Cortex of kidney (tissue), 1 donor: ENCODE measurements around the gene CERS1.

ENCODE experiments used
- DNase-seq: peaks from one replicate; lab custom pipeline; 2025; lab: John Stamatoyannopoulos, UW

Gene CERS1

DNA sequence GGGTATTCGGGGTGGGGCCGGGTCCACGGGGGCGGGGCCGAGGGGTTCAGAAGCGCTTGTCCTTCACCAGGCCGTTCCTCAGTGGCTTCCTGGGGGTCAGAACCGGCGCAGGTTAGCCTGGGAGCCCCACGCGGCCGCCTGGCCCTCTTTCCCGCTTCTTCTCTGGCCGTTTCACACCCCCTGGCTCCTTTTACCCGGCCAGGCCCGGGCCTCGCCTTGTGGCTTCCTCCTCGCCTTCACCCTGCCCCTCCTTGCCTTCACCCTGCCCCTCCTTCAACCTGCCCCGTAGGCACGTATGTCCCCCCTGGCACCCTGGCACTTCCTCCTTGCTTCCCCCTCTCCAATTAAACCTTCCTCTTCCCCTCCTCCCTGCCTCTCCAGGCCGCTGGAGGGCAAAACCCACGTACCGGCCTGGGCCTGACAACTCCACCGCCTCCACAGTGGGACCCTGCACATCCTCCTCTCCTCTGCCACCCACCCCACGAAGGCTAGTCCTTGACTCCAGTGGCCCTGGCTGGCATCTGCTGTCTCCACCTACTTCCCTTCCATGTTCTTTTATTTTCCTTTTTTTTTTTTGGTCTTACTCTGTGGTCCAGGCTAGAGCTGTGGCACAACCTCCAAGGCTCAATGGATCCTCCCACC, 25.3 kb downstream of the CERS1 start:
- DNase-seq = no peak

DNA sequence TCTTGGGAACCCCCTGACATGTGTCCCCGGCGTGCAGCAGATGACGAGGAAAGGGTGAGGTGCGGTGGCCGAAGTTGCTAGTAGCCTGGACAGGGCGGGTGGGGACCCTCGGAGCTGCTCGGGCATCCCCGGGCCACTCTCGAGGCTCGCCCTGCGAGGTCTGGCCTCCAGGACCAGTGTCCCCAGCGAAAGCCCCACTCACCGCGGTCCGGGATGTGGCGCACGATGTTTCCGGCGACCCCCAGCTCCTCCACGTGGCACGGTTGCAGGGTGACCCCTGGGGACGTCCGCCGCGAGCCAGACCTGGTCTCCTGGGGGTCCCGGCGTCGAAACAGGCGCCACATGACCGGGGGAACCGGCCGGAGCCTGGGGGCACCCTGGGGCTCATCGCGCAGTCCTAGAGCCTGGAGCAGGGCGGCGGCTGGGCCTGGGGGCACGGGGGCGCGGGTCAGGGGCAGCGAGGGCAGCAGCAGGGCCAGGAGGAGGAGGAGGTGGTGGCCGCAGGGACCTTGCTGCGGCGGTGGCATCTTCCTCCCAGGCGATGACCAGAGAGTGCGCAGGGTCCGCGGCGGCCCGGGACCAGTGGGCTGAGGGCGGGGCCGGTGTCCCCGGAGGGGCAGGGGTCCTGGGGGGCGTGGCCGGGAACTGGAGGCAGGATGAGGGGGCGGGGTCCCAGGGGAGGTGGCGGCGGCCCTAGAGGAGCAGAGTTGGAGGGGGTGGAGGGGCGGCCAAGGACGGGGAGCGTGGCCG, 26.0 kb downstream of the CERS1 start:
- no peak for DNase-seq

GRCh38 chr19:18869023-18869618, 26.8 kb downstream of the CERS1 start:
- DNase-seq = no peak

DNA sequence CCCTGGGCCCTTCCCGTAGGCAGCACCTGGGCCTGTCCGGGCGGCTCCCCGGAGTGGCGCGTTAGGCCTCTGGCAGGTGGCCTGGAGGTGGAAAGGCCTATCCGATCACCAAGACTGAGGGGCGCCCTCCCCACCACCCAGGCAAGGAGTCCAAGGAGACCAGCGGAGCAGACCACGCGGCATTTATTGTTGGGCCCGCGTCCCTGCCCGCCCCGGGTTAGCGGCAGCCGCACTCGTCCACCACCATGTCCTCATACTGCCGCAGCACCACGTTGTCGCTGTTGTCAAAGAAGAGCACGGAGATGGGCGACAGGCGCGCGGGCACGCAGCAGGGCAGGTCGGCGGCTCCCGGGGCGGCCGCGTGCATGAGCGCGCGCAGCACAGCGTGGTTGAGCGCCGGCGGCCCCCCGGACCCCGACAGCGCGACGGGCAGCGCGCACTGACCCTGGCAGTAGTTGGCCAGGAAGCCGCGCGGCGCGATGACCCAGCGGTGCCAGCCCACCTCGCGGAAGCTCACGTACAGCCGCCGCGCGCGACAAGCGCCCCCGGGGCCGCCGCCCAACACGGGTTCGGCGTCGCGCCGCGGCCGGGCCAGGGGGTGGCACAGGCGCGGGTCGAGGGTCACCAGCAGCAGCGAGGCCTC, 27.5 kb downstream of the CERS1 start:
- no peak for DNase-seq

DNA sequence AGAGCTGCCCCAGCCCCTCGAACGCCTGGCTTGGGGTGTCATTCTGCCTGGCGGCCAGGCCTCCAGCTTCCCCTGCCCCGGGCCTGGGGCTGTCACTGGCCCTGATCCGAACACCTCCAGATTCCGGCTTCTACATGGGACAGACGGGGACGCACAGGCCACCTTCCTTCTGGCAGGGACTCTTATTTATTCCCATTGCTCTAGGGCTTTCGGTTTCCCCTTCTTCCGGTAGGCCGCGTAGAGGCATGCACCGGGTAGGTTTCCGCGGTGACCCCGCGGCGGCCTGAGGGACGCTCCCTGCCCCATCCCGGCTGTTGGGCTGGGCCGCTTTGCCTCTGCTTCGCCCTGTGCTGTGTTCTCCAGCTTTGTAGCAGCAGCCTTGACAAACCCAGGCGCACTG, 28.2 kb downstream of the CERS1 start:
- DNase-seq = no peak

DNA sequence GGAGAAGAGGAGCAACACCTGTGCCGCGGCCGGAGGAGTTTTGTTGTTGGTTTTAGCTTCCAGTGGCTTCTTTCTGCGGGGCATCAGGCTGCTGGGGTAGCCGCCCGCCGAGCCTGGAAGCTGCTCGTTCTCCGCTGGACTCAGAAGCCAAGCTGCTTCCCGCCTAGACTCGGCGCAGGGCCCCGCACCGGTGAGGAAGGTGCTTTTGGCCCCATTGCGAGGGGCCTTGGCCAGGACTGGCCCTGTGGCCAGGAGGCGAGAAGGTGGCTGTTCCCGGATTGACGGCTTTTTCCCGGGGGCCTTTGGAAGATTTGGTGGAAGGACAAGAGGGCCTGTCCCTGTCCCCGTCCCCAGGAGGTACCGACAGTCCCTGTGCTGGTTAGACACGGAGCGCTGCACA, 28.8 kb downstream of the CERS1 start:
- DNase-seq = no peak

DNA sequence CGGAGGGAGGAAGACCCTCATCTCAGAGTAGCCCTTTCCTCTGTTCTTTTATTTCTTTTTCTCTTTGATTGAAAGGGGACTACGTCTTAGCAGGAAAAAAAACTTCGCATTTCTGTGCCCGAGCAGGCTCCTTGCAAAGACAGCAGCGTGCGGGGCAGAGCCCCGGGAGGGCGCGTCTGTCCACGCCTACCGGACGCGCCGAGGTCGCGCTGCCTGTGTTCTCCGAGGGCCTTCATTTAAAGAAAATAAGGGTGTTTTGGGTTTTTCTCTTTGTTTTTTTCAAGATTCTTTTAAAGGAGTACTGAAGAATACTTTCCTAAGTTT, 29.2 kb downstream of the CERS1 start:
- no peak for DNase-seq

DNA sequence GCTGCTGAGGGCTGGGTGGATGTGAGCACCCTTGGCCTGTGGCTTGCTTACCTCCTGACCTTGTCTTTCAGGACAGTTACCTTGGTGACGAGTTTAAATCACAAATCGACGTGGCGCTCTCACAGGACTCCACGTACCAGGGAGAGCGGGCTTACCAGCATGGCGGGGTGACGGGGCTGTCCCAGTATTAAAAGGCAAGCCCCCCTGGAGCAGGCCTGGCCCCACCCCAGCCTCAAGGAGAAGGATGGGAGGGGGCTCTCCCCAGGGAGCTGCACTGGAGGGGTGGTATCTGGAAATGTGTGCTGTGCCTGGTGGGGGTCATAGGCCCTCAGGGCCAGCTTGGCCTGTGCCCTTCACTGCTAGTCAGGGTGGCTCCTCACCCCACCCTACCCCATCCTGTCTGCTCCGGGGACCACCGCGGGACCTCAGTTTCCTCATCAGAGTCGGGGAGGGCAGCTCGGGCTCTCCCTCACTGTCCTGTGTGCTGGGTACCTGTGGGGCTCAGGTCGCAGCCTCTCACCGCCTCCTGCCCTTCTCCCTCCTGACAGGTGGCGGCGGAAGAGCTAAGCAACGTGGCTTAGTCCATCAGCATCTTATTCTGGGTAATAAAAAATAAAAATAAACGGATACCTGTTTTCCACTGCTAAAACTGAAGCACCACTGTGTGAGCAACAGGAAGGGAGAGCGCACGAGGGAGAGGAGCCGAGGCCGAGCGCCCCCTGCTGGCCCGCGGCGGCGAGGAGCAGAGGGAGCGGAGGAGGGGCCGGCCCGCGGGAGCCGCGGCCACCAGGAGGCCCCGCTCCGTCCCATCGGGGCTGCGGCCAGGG, 29.8 kb downstream of the CERS1 start:
- no peak for DNase-seq

GRCh38 chr19:18865106-18865972, 30.6 kb downstream of the CERS1 start:
- no peak for DNase-seq

DNA sequence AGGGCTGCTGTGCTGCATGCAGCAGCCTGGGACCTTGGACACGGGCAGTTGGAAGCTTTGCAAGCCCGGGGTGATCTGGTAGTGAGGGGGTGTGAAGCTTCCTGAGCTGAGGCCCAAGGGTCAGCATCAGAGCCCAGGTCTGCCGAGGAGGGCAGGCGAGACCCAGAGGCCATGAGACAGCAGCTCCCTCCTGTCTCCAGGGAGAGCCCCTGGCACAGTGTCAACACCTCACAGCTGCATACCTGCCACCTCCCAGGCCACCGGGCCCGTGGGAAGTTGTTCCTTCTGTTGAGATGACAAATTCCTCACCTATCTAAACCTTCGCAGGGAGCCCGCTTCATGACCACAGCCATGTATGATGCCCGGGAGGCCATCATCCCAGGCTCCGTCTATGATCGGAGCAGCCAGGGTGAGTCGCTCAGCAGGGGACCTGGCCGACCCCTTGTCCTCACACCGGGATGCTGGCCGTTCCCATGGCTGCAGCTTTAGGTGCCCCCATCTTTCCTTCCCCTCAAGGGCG, 32.1 kb downstream of the CERS1 start:
- no peak for DNase-seq

DNA sequence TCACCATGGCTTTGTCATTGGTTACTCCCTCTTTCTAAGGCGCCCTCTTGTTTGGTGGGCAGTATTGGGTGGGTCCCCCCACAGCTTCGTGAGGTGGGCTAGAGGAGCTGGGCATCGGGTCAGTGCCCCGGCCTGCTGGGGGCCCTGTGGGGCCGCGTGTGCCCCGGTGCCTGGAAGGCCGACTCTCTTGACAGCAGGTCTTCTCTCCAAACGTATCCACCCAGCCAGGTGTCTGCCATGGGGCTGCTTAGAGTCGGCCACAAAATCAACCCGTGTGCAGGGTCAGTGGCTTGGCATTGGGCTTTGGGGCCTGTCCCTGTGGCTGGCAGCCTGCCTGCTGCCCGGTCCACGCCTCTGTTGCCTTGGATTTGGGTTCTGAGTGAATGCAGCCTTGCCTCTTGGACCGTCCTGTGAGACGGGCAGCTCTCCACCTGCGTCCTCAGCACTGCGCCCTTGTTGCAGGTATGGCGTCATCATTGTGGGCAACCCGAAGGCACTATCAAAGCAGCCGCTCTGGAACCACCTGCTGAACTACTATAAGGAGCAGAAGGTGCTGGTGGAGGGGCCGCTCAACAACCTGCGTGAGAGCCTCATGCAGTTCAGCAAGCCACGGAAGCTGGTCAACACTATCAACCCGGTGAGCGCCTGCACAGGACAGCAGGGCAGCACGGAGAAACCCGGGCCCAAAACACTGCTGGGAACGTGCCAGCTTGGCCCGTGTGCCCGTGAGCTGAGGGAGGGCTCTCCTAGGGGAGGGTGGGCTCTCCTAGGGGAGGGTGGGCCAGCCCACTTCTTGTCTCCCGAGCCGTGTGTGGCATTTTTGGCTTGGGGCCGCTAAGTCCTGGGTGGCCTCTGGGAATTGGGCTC, 32.7 kb downstream of the CERS1 start:
- no peak for DNase-seq

DNA sequence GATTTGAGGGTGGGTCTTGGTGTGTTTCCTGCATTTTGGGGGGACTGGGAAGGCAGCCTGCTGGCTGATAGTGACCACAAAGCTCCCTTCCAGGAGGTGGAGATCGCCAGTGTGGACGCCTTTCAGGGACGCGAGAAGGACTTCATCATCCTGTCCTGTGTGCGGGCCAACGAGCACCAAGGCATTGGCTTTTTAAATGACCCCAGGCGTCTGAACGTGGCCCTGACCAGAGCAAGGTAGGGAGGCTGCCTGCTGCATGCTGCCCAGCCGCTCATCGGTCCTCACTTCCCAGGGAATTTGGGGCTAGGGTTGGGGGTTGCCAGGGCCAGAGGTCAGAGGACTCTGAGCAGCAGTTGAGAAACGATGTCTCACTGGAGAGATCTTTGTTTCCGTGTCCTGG, 34.0 kb downstream of the CERS1 start:
- DNase-seq = no peak

DNA sequence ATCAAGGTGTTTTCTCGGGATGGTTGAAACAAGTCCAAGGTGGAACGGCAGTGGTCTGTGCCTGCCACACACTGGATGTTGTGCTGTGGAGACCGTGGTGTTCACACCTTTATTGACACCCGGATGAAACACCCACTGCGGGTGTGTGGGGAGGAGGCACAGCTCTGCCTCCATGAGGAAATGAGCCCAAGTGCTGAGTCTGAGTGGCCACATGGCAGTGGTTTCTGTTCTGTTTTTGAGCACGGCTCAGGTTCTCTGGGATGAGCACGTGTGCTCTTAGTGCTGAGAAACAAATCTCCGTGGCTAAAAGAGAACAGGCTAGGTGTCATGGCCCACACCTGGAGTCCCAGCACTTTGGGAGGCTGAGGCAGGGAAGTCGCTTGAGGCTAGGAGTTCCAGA, 34.7 kb downstream of the CERS1 start:
- DNase-seq = no peak

- no peak for DNase-seq
Observed at GRCh38 chr19:18860725-18861124, 35.2 kb downstream of the CERS1 start.

DNA sequence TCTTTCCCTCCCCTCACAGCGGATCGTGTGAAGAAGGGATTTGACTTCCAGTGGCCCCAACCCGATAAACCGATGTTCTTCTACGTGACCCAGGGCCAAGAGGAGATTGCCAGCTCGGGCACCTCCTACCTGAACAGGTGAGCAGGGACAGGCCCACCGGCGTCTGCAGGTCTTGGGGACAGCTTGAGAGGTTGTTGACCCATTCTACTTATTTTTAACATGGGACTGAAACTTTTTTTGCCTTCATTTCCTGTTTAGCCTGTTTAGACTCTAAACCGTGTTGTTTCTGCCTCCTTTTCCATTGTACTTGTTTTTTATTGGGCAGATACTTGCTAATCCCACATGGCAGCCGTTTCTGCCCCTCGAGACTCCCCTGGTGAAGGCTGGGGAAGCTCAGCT, 35.7 kb downstream of the CERS1 start:
- DNase-seq = no peak

- no peak for DNase-seq
Observed at GRCh38 chr19:18859676-18860301, 36.2 kb downstream of the CERS1 start.

GRCh38 chr19:18858906-18859646, 36.9 kb downstream of the CERS1 start:
- DNase-seq = no peak

DNA sequence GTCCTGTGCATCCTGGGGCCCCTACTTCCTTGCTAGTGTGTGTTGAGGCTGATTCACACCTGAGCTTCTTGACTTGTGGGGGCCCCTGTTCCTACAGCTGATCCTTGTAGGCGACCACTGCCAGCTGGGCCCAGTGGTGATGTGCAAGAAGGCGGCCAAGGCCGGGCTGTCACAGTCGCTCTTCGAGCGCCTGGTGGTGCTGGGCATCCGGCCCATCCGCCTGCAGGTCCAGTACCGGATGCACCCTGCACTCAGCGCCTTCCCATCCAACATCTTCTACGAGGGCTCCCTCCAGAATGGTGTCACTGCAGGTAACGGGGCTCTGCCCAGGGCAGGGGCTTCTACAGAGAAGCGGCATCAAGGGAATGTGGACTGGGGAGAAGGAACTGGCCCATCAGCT, 38.7 kb downstream of the CERS1 start:
- no peak for DNase-seq
